Mammary epithelial cell (primary cell): ENCODE measurements around the gene CTBP2.

Source experiments
- CTCF ChIP-seq, 2 donors: IDR thresholded peaks in 1 of 2; conservative IDR thresholded peaks in 1 of 2; 2 replicates each; pipeline ENCODE4 v1.5.1; 2011 to 2012; ENCODE audit warnings: inconsistent platforms in 2 of 2, low read length in 2 of 2, mild to moderate bottlenecking in 2 of 2, control low read depth in 1 of 2, low read depth in 1 of 2; ENCODE audit not compliant: insufficient read depth in 1 of 2; ENCODE audit errors: extremely low read depth in 1 of 2
- EZH2 ChIP-seq: IDR thresholded peaks from 2 replicates; pipeline ENCODE4 v1.6.1; 2012; ENCODE audit warnings: low read length, inconsistent platforms, borderline replicate concordance

GRCh38 chr10:124994573-124995473 is 165.5 kb downstream of the CTBP2 start:
- no peak for TF ChIP-seq CTCF (conservative IDR thresholded peaks at IDR 0.05 in 1 of 2, IDR thresholded peaks at IDR 0.05 in 1 of 2; ENCODE audit: extremely low read depth in 1 of 2, insufficient read depth in 1 of 2, low read depth in 1 of 2, low read length in 2 of 2)
- TF ChIP-seq EZH2, result no peak
